Measurements from ENCODE around the gene SLC7A10.

GRCh38 chr19:33176670-33177416, 48.8 kb downstream of the SLC7A10 start:
- TF ChIP-seq CTCF (IDR thresholded peaks at IDR 0.05; ENCODE audit: low read depth, low read length, poor library complexity, severe bottlenecking): no peak
- no peak for TF ChIP-seq EZH2phosphoT487 (IDR thresholded peaks at IDR 0.05; ENCODE audit: borderline replicate concordance, low read length)
